Trophoblast cell (in vitro differentiated cells and primary cell): ENCODE results near the gene DOCK8.

Experiments
- DNase-seq, 2 donors: peaks; one replicate each; pipeline ENCODE4 v3.0.0-alpha.2; 2016
- H2AFZ ChIP-seq: 2 replicates; pipeline ENCODE4 v1.6.1; 2013; ENCODE audit warnings: low read length, moderate library complexity, mild to moderate bottlenecking; ENCODE audit not compliant: insufficient read depth, poor library complexity
- H2AK5ac ChIP-seq: 2 replicates; pipeline ENCODE4 v1.6.1; 2013; ENCODE audit warnings: mild to moderate bottlenecking, low read length
- H2BK120ac ChIP-seq: 2 replicates; pipeline ENCODE4 v1.6.1; 2013; ENCODE audit warnings: low read length, mild to moderate bottlenecking, moderate library complexity; ENCODE audit not compliant: insufficient read depth, poor library complexity
- H2BK12ac ChIP-seq: 2 replicates; pipeline ENCODE4 v1.6.1; 2013; ENCODE audit warnings: mild to moderate bottlenecking, low read length, moderate library complexity
- H2BK5ac ChIP-seq: 2 replicates; pipeline ENCODE4 v1.6.1; 2013; ENCODE audit warnings: low read length, low read depth, moderate library complexity, mild to moderate bottlenecking; ENCODE audit not compliant: poor library complexity
- H3K14ac ChIP-seq: 2 replicates; pipeline ENCODE4 v1.6.1; 2013; ENCODE audit warnings: mild to moderate bottlenecking, low read length
- H3K18ac ChIP-seq: 2 replicates; pipeline ENCODE4 v1.6.1; 2013; ENCODE audit warnings: mild to moderate bottlenecking, low read length
- H3K23ac ChIP-seq: 2 replicates; pipeline ENCODE4 v1.6.1; 2013; ENCODE audit warnings: low read length
- H3K27ac ChIP-seq: 2 replicates; pipeline ENCODE4 v1.5.1; 2013; ENCODE audit warnings: low read depth, mild to moderate bottlenecking, inconsistent platforms, low read length, moderate library complexity
- H3K27me3 ChIP-seq: 2 replicates; pipeline ENCODE4 v1.6.1; 2013; ENCODE audit warnings: inconsistent platforms, mild to moderate bottlenecking, low read length, moderate library complexity; ENCODE audit not compliant: insufficient read depth
- H3K36me3 ChIP-seq, 2 experiments: 1 replicate in 1 of 2; 2 replicates in 1 of 2; pipeline ENCODE4 v1.6.1; 2013; ENCODE audit warnings: low read length in 2 of 2, mild to moderate bottlenecking in 2 of 2, moderate library complexity in 1 of 2; ENCODE audit not compliant: insufficient read depth in 2 of 2, control insufficient read depth in 1 of 2
- H3K4ac ChIP-seq: 2 replicates; pipeline ENCODE4 v1.6.1; 2013; ENCODE audit warnings: low read depth, mild to moderate bottlenecking, low read length, moderate library complexity
- H3K4me1 ChIP-seq, 2 experiments: 1 replicate in 1 of 2; 2 replicates in 1 of 2; pipeline ENCODE4 v1.6.1; 2013; ENCODE audit warnings: low read length in 2 of 2, mild to moderate bottlenecking in 2 of 2, moderate library complexity in 1 of 2; ENCODE audit not compliant: insufficient read depth in 2 of 2, control insufficient read depth in 1 of 2
- H3K4me2 ChIP-seq: 2 replicates; pipeline ENCODE4 v1.6.1; 2013; ENCODE audit warnings: inconsistent platforms, mild to moderate bottlenecking, low read length, moderate library complexity
- H3K4me3 ChIP-seq: 2 replicates; pipeline ENCODE4 v1.5.1; 2013; ENCODE audit warnings: mild to moderate bottlenecking, low read depth, low read length, inconsistent platforms
- H3K79me1 ChIP-seq: one replicate; pipeline ENCODE4 v1.6.1; 2013; ENCODE audit warnings: low read length
- H3K79me2 ChIP-seq: 2 replicates; pipeline ENCODE4 v1.6.1; 2013; ENCODE audit warnings: low read length, mild to moderate bottlenecking; ENCODE audit not compliant: control insufficient read depth, insufficient read depth, poor library complexity
- H3K9ac ChIP-seq: 2 replicates; pipeline ENCODE4 v1.6.1; 2013; ENCODE audit warnings: mild to moderate bottlenecking, low read length
- H3K9me3 ChIP-seq: 2 replicates; pipeline ENCODE4 v1.6.1; 2013; ENCODE audit warnings: low read depth, mild to moderate bottlenecking, control low read depth, inconsistent platforms, low read length; ENCODE audit not compliant: insufficient read depth
- H4K12ac ChIP-seq: 2 replicates; pipeline ENCODE4 v1.6.1; 2013; ENCODE audit warnings: low read depth, mild to moderate bottlenecking, low read length, moderate library complexity
- H4K8ac ChIP-seq: 2 replicates; pipeline ENCODE4 v1.6.1; 2013; ENCODE audit warnings: low read depth, mild to moderate bottlenecking, low read length, moderate library complexity
- H4K91ac ChIP-seq: one replicate; pipeline ENCODE4 v1.6.1; 2013; ENCODE audit warnings: low read depth, mild to moderate bottlenecking, low read length, moderate library complexity
- WGBS: extraction: QIAGEN DNeasy Blood & Tissue Kit; methylation state at CpG from one replicate; pipeline ENCODE4 v1.1.7; 2013; ENCODE audit warnings: missing lambda C conversion rate; ENCODE audit not compliant: insufficient read length, insufficient coverage; ENCODE audit errors: extremely low coverage; 5-methylcytosine and 5-hydroxymethylcytosine counted together

The DOCK8 gene

GRCh38 chr9:479971-480350 is 265.3 kb downstream of the DOCK8 start:
- H3K27me3 ChIP-seq, result no peaks in the 10 kb centered on the region
- no peak overlapping the region for H3K4me2 ChIP-seq
- H3K9ac ChIP-seq, result no peak overlapping the region
- no peak overlapping the region for H2BK12ac ChIP-seq
- H3K4me3 ChIP-seq, result no peak overlapping the region
- H3K14ac ChIP-seq, result no peak overlapping the region
- H2BK120ac ChIP-seq, result no peak overlapping the region
- peaks cover 5% of the 10 kb centered on the region for H3K79me1 ChIP-seq
- H3K36me3 ChIP-seq, result no peaks in the 10 kb centered on the region
- H2AFZ ChIP-seq, result no peak overlapping the region
- H4K12ac ChIP-seq, result no peak overlapping the region
- no peak overlapping the region for H4K91ac ChIP-seq
- H3K18ac ChIP-seq, result no peak overlapping the region
- peak; percentile 65 to 93 for DNase-seq
- H3K23ac ChIP-seq, result no peak overlapping the region
- WGBS, result no CpG with 5 or more reads among the region's 3 CpGs
- no peak overlapping the region for H4K8ac ChIP-seq
- no peak overlapping the region for H3K27ac ChIP-seq
- H3K4me1 ChIP-seq, result peaks cover 3 to 11% of the 10 kb centered on the region in 2 experiments
- no peaks in the 10 kb centered on the region for H3K9me3 ChIP-seq
- H3K79me2 ChIP-seq, result peaks cover 2% of the 10 kb centered on the region
- no peak overlapping the region for H2AK5ac ChIP-seq
- no peak overlapping the region for H2BK5ac ChIP-seq
- no peak overlapping the region for H3K4ac ChIP-seq

GRCh38 chr9:482739-483138 is 268.1 kb downstream of the DOCK8 start:
- WGBS, result no CpG with 5 or more reads among the region's 7 CpGs
- no peaks in the 10 kb centered on the region for H3K9me3 ChIP-seq
- no peak overlapping the region for H2BK120ac ChIP-seq
- H2BK5ac ChIP-seq, result no peak overlapping the region
- no peak overlapping the region for H3K14ac ChIP-seq
- H3K4me3 ChIP-seq, result no peak overlapping the region
- H2AFZ ChIP-seq, result no peak overlapping the region
- no peak overlapping the region for H3K18ac ChIP-seq
- no peak overlapping the region for H2BK12ac ChIP-seq
- H3K27me3 ChIP-seq, result no peaks in the 10 kb centered on the region
- no peak overlapping the region for H3K4ac ChIP-seq
- peak; percentile 45 to 65 for DNase-seq
- no peak overlapping the region for H3K23ac ChIP-seq
- no peak overlapping the region for H3K27ac ChIP-seq
- no peaks in the 10 kb centered on the region for H3K36me3 ChIP-seq
- no peak overlapping the region for H2AK5ac ChIP-seq
- no peak overlapping the region for H3K9ac ChIP-seq
- H3K4me2 ChIP-seq, result no peak overlapping the region
- H3K4me1 ChIP-seq, result peaks cover 1 to 7% of the 10 kb centered on the region in 2 experiments
- no peak overlapping the region for H4K12ac ChIP-seq
- peaks cover under 1% of the 10 kb centered on the region for H3K79me2 ChIP-seq
- no peak overlapping the region for H4K8ac ChIP-seq
- peaks cover 4% of the 10 kb centered on the region for H3K79me1 ChIP-seq
- no peak overlapping the region for H4K91ac ChIP-seq

- H3K18ac ChIP-seq, result no peak overlapping the region
- H2BK120ac ChIP-seq, result no peak overlapping the region
- no peak overlapping the region for H3K4me2 ChIP-seq
- no peak overlapping the region for H3K14ac ChIP-seq
- H3K4me3 ChIP-seq, result no peak overlapping the region
- H4K12ac ChIP-seq, result no peak overlapping the region
- H3K27me3 ChIP-seq, result no peaks in the 10 kb centered on the region
- no peak overlapping the region for H2BK12ac ChIP-seq
- H2AK5ac ChIP-seq, result no peak overlapping the region
- no peak overlapping the region for H2AFZ ChIP-seq
- WGBS, result no CpG with 5 or more reads among the region's 4 CpGs
- H4K8ac ChIP-seq, result no peak overlapping the region
- H3K27ac ChIP-seq, result no peak overlapping the region
- H3K4ac ChIP-seq, result no peak overlapping the region
- no peak overlapping the region for H3K9ac ChIP-seq
- no peak overlapping the region for H4K91ac ChIP-seq
- H3K23ac ChIP-seq, result no peak overlapping the region
- no peaks in the 10 kb centered on the region for H3K36me3 ChIP-seq
- no peak for DNase-seq
- no peaks in the 10 kb centered on the region for H3K4me1 ChIP-seq
- H3K79me2 ChIP-seq, result no peaks in the 10 kb centered on the region
- H3K9me3 ChIP-seq, result no peaks in the 10 kb centered on the region
- no peaks in the 10 kb centered on the region for H3K79me1 ChIP-seq
- no peak overlapping the region for H2BK5ac ChIP-seq
Measured at GRCh38 chr9:486156-486555, 271.5 kb downstream of the DOCK8 start.

GRCh38 chr9:487429-487828 is 272.8 kb downstream of the DOCK8 start:
- no peak overlapping the region for H2AK5ac ChIP-seq
- H4K91ac ChIP-seq, result no peak overlapping the region
- H3K27me3 ChIP-seq, result no peaks in the 10 kb centered on the region
- no peak overlapping the region for H3K4me3 ChIP-seq
- no peaks in the 10 kb centered on the region for H3K79me2 ChIP-seq
- H2BK120ac ChIP-seq, result no peak overlapping the region
- no peak overlapping the region for H4K8ac ChIP-seq
- H3K18ac ChIP-seq, result no peak overlapping the region
- no peak overlapping the region for H2BK5ac ChIP-seq
- no peak for DNase-seq
- H3K27ac ChIP-seq, result no peak overlapping the region
- no peak overlapping the region for H3K23ac ChIP-seq
- no peak overlapping the region for H3K4ac ChIP-seq
- no peaks in the 10 kb centered on the region for H3K9me3 ChIP-seq
- H3K9ac ChIP-seq, result no peak overlapping the region
- H4K12ac ChIP-seq, result no peak overlapping the region
- no peaks in the 10 kb centered on the region for H3K4me1 ChIP-seq
- WGBS, result no CpG with 5 or more reads among the region's 2 CpGs
- no peak overlapping the region for H3K14ac ChIP-seq
- no peak overlapping the region for H3K4me2 ChIP-seq
- H2AFZ ChIP-seq, result no peak overlapping the region
- H3K36me3 ChIP-seq, result no peaks in the 10 kb centered on the region
- H3K79me1 ChIP-seq, result no peaks in the 10 kb centered on the region
- no peak overlapping the region for H2BK12ac ChIP-seq
